Measurements from ENCODE around the gene S100P.

DNA sequence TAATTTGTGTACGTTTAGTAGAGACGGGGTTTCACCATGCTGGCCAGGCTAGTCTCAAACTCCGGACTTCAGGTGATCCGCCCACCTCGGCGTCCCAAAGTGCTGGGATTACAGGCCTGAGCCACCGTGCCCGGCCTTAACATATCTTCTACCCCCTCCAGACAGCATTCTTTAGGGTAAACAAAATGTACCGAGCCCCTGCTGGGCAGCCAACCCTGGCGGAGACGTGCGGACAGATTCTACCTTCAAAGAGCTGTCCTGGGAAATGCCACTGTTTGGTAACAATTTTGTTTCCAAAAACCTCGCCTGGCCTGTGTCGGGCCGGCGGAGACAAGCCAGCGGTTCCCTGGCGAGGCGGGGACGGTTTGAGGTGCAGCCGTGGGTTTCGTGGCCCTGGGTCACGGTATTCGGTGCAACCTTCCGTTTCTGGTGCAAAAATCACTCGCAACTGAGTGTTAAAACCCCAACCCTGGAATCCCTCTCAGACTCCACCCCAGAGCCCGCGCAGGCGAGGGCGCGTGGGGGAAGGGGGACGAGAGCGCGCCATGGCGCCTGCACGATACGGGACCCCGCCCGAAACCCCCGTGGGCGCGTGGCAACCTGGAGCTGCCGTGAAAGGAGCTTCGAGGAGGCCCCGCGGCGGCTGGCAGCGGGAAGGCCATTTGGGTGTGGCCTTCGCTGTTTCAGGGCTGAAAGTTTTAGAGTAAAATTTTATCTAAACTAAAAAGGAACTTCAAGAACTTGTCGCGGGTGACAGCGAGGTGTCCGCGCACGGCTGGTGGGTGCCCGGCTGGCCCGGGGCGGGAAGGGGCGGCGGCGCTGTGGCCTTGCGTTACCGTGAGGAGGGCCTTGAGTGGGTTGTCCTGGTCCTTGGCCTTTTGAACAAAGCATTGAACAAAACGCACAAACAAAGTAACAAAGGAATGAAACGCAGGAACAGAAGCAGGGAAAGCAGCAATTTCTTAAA is 36.2 kb upstream of the S100P start:
- no peak for TF ChIP-seq EZH2 (IDR thresholded peaks at IDR 0.05; ENCODE audit: borderline replicate concordance, insufficient read depth, low read depth, low read length, poor library complexity, severe bottlenecking)
- TF ChIP-seq, protein P1, sequence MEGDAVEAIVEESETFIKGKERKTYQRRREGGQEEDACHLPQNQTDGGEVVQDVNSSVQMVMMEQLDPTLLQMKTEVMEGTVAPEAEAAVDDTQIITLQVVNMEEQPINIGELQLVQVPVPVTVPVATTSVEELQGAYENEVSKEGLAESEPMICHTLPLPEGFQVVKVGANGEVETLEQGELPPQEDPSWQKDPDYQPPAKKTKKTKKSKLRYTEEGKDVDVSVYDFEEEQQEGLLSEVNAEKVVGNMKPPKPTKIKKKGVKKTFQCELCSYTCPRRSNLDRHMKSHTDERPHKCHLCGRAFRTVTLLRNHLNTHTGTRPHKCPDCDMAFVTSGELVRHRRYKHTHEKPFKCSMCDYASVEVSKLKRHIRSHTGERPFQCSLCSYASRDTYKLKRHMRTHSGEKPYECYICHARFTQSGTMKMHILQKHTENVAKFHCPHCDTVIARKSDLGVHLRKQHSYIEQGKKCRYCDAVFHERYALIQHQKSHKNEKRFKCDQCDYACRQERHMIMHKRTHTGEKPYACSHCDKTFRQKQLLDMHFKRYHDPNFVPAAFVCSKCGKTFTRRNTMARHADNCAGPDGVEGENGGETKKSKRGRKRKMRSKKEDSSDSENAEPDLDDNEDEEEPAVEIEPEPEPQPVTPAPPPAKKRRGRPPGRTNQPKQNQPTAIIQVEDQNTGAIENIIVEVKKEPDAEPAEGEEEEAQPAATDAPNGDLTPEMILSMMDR (IDR thresholded peaks at IDR 0.05): no peak

All from B cell (primary cell).